K562 (cell line): ENCODE measurements around the gene ATXN2L. TPM values are rescaled to one million over a fixed set of nuclear protein-coding genes. Genes with fewer than 3 reads are reported as not detected.

Source experiments
- CCNT2 ChIP-seq: IDR thresholded peaks from 2 replicates; pipeline ENCODE4 v1.6.1; 2011; ENCODE audit warnings: borderline replicate concordance, low read depth, mild to moderate bottlenecking, moderate library complexity, mixed read lengths, low read length; ENCODE audit not compliant: insufficient read length; ENCODE audit errors: extremely low read depth
- CSDE1 ChIP-seq, 2 experiments: fragments of 450-650 bp; IDR thresholded peaks; 2 replicates each; pipeline ENCODE4 v1.6.1; 2016; ENCODE audit warnings: mild to moderate bottlenecking in 1 of 2
- ETV1 ChIP-seq: fragments of 450-650 bp; conservative IDR thresholded peaks from 2 replicates; pipeline ENCODE4 v1.6.1; 2016; ENCODE audit warnings: missing genetic modification characterization, control low read depth, low read depth, missing compliant biosample characterization
- KDM2B ChIP-seq: fragments of 250-450 bp; sonication (Bioruptor Pico); IDR thresholded peaks from 2 replicates; pipeline ENCODE4 v1.8.0; 2021; ENCODE audit warnings: mild to moderate bottlenecking, moderate library complexity
- L3MBTL2 ChIP-seq: fragments of 450-650 bp; IDR thresholded peaks from 2 replicates; pipeline ENCODE4 v1.6.1; 2016; ENCODE audit warnings: mild to moderate bottlenecking, moderate library complexity
- MEIS2 ChIP-seq: fragments of 450-650 bp; IDR thresholded peaks from 2 replicates; pipeline ENCODE4 v1.6.1; 2014; ENCODE audit warnings: mild to moderate bottlenecking; ENCODE audit not compliant: partially characterized antibody
- MLX ChIP-seq, 2 experiments: fragments of 450-650 bp in 1 of 2; sonication (generic) in 1 of 2; formaldehyde crosslinking; conservative IDR thresholded peaks; 2 replicates each; pipeline versions ENCODE4 v1.4.0 to v1.8.1; 2020 to 2022; ENCODE audit warnings: mild to moderate bottlenecking in 1 of 2, missing genetic modification reagents in 1 of 2
- NEUROD1 ChIP-seq: fragments of 150-350 bp; IDR thresholded peaks from 2 replicates; pipeline ENCODE4 v1.6.1; 2014; ENCODE audit warnings: borderline replicate concordance, low read length, low read depth; ENCODE audit not compliant: partially characterized antibody
- PRMT5 ChIP-seq: sonication (generic); formaldehyde crosslinking; IDR thresholded peaks from 2 replicates; pipeline ENCODE4 v1.5.0; 2020; ENCODE audit warnings: missing genetic modification reagents
- RB1 ChIP-seq: fragments of 450-650 bp; IDR thresholded peaks from 2 replicates; pipeline ENCODE4 v1.6.1; 2017; ENCODE audit warnings: low read depth, mild to moderate bottlenecking
- SFPQ ChIP-seq: fragments of 200-400 bp; formaldehyde crosslinking; IDR thresholded peaks from 2 replicates; pipeline ENCODE4 v1.6.1; 2017; ENCODE audit warnings: mild to moderate bottlenecking, low read depth, low read length, moderate library complexity
- SIN3B ChIP-seq: fragments of 450-650 bp; IDR thresholded peaks from 2 replicates; pipeline ENCODE4 v1.6.1; 2017; ENCODE audit warnings: low read depth, mild to moderate bottlenecking, moderate library complexity
- SNRNP70 ChIP-seq: fragments of 200-400 bp; formaldehyde crosslinking; optimal IDR thresholded peaks from 2 replicates; pipeline ENCODE3; 2017; ENCODE audit warnings: low read depth, low read length
- TSHZ1 ChIP-seq: fragments of 250-450 bp; sonication (Bioruptor Pico); IDR thresholded peaks from 2 replicates; pipeline ENCODE4 v1.4.0; 2020; ENCODE audit warnings: mild to moderate bottlenecking, moderate library complexity
- WHSC1 ChIP-seq: IDR thresholded peaks from one replicate; pipeline ENCODE4 v1.6.1; 2012; ENCODE audit warnings: low read length, control low read depth, inconsistent platforms
- ZNF24 ChIP-seq: fragments of 450-650 bp; IDR thresholded peaks from 2 replicates; pipeline ENCODE4 v1.6.1; 2016
- polyA plus RNA-seq, 8 experiments: library from polyadenylated mRNA; depleted of rRNA in 4 of 8; stranded (reverse) in 5 of 8; unstranded in 3 of 8; fragments of >200 nt; fragmentation: Nextera tagmentation in 2 of 8; fragmentation: Illumina TruSeq in 1 of 8; extraction: Ambion mirVana in 2 of 8; extraction: Trizol in 1 of 8; gene quantifications; 2 replicates each; pipeline versions ENCODE4 v1.2.1 to v1.2.3, GENCODE V29; 2011 to 2014; ENCODE audit warnings: inconsistent platforms in 1 of 8, missing spikeins in 1 of 8
- total RNA-seq, 7 experiments: library from RNA; depleted of rRNA in 6 of 7; stranded (reverse); fragments of >200 nt in 6 of 7; fragmentation: Illumina TruSeq in 2 of 7; extraction: Trizol in 2 of 7; gene quantifications; 2 replicates each; pipeline versions ENCODE4 v1.2.1 to v1.2.3, GENCODE V29; 2011 to 2021; ENCODE audit warnings: low replicate concordance in 1 of 7
- TF ChIP-seq, protein P1 (sequence below), 3 experiments: fragments of 200-800 bp in 1 of 3; fragments of 250-450 bp in 1 of 3; fragments of 450-650 bp in 1 of 3; sonication (Bioruptor Pico) in 1 of 3; sonication (Bioruptor generic) in 1 of 3; formaldehyde crosslinking in 1 of 3; IDR thresholded peaks; 2 replicates each; pipeline versions ENCODE4 v1.6.1 to v1.8.0; 2016 to 2022; ENCODE audit warnings: mild to moderate bottlenecking in 2 of 3, missing genetic modification characterization in 2 of 3, missing compliant biosample characterization in 1 of 3, moderate library complexity in 1 of 3

Gene ATXN2L
- total and polyA plus RNA-seq, 9 of the 15 experiments (the other 6 are each of a cell fraction or from before 2014, with no cell fraction given), result 3.8 to 280 (median 37.2) TPM

DNA sequence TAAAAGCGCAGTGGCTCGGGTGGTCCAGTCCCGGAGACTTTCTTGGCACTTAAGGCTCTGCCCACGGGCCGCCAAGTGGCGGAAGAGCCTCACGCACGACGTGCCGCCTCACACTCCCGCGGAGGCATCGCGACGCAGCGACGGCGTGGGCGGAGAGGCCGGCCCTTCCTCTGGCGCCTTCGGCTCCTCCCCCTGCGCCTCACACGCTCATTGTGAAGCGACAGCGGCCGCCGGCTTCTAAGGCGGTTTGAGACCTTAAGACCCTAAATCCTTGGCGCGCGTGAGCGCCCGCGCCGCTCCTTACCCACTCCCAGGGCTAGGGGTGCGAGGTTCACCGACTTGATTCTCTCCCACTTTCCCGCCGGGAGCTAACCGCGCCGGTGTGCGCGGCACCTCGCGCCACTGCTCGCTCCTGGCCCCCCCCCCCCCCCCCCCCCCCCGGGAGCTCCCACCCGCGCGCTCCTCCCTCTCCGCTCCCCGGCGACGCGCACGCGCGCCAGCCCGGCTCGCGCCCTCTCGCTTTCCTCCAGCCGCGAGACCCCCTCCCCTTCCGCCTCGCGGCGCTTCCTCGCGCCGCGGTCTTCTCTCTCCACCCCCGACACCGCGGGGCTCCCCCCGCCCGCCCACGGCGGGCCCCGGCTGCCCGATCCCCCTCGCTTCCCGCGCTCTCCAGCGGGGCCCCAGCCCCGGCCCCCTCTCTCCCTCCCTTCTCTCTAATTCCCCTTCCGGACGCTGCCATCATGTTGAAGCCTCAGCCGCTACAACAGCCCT lies at the start of gene ATXN2L (continued):
- no peak for TF ChIP-seq SFPQ
- peak; percentile 86; the same call in 1 of the 2 replicates for TF ChIP-seq ZNF24
- peak; percentile 93 for TF ChIP-seq RB1
- TF ChIP-seq PRMT5 (CRISPR knock-in tag), result no peak
- TF ChIP-seq MEIS2, result no peak
- TF ChIP-seq KDM2B (CRISPR knock-in tag), result no peak
- no peak for TF ChIP-seq NEUROD1
- 0 out of 4 replicates have a peak, but pooled peaks of 1 of the 2 experiments have one; percentile 61 for TF ChIP-seq MLX (CRISPR knock-in tag; conservative IDR thresholded peaks at IDR 0.05)
- TF ChIP-seq CCNT2, result peak; percentile 93
- no peak for TF ChIP-seq SNRNP70
- peak; percentile 71 for TF ChIP-seq SIN3B
- TF ChIP-seq CSDE1 (IDR thresholded peaks at IDR 0.05), result no peak
- TF ChIP-seq, protein P1, sequence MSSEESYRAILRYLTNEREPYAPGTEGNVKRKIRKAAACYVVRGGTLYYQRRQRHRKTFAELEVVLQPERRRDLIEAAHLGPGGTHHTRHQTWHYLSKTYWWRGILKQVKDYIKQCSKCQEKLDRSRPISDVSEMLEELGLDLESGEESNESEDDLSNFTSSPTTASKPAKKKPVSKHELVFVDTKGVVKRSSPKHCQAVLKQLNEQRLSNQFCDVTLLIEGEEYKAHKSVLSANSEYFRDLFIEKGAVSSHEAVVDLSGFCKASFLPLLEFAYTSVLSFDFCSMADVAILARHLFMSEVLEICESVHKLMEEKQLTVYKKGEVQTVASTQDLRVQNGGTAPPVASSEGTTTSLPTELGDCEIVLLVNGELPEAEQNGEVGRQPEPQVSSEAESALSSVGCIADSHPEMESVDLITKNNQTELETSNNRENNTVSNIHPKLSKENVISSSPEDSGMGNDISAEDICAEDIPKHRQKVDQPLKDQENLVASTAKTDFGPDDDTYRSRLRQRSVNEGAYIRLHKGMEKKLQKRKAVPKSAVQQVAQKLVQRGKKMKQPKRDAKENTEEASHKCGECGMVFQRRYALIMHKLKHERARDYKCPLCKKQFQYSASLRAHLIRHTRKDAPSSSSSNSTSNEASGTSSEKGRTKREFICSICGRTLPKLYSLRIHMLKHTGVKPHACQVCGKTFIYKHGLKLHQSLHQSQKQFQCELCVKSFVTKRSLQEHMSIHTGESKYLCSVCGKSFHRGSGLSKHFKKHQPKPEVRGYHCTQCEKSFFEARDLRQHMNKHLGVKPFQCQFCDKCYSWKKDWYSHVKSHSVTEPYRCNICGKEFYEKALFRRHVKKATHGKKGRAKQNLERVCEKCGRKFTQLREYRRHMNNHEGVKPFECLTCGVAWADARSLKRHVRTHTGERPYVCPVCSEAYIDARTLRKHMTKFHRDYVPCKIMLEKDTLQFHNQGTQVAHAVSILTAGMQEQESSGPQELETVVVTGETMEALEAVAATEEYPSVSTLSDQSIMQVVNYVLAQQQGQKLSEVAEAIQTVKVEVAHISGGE (CRISPR knock-in tag; IDR thresholded peaks at IDR 0.05), result peak in 2 of 3 experiments; percentile 23 to 43; a peak in 2 of 6 replicates
- TF ChIP-seq L3MBTL2, result peak; percentile 87
- TF ChIP-seq TSHZ1 (CRISPR knock-in tag), result no peak
- TF ChIP-seq WHSC1, result no peak
- TF ChIP-seq ETV1, result 0 out of 2 replicates have a peak, but pooled peaks have one; percentile 40
